Thyroid gland (tissue), 4 donors: ENCODE results near the gene KDM4B. TPM values are rescaled to one million over a fixed set of nuclear protein-coding genes. Genes with fewer than 3 reads are reported as not detected.
A peak's percentile ranks its signal among the peaks of the same experiment; 100 is the strongest.

ENCODE experiments used
- DNase-seq, 2 donors: peaks; one replicate each; pipeline ENCODE4 v3.0.0-alpha.2; 2019
- H3K27ac ChIP-seq, 3 donors: fragments of 200-600 bp; sonication (generic); 1 replicate in 2 of 3; 2 replicates in 1 of 3; pipeline ENCODE4 v1.5.1; 2016 to 2019; ENCODE audit warnings: mild to moderate bottlenecking in 1 of 3, moderate library complexity in 1 of 3
- H3K27me3 ChIP-seq: fragments of 200-600 bp; sonication (generic); one replicate; pipeline ENCODE4 v1.5.1; 2019
- H3K36me3 ChIP-seq, 2 donors: fragments of 200-600 bp; sonication (generic); one replicate each; pipeline ENCODE4 v1.5.1; 2016 to 2019
- H3K4me1 ChIP-seq, 2 donors: fragments of 200-600 bp; sonication (generic); one replicate each; pipeline ENCODE4 v1.5.1; 2017 to 2019
- H3K4me3 ChIP-seq, 3 donors: fragments of 200-600 bp; sonication (generic); replicated peaks in 1 of 3; 1 replicate in 2 of 3; 2 replicates in 1 of 3; pipeline ENCODE4 v1.5.1; 2016; ENCODE audit warnings: mild to moderate bottlenecking in 1 of 3
- H3K9me3 ChIP-seq: fragments of 200-600 bp; sonication (generic); one replicate; pipeline ENCODE4 v1.5.1; 2017
- CTCF ChIP-seq, 6 experiments: fragments of 200-600 bp in 3 of 6; fragments of 450-650 bp in 3 of 6; sonication (generic) in 3 of 6; IDR thresholded peaks; one replicate each; pipeline ENCODE4 v1.5.1; 2016 to 2019; ENCODE audit warnings: antibody characterized with exemption in 6 of 6, mild to moderate bottlenecking in 2 of 6, inconsistent platforms in 1 of 6, moderate library complexity in 1 of 6
- POLR2A ChIP-seq, 2 donors: fragments of 450-650 bp; IDR thresholded peaks; one replicate each; pipeline ENCODE4 v1.6.1; 2017; ENCODE audit warnings: antibody characterized with exemption in 2 of 2, mild to moderate bottlenecking in 2 of 2, moderate library complexity in 1 of 2
- WGBS, 2 donors: methylation state at CpG; one replicate each; pipeline ENCODE4 v1.1.5; 2017; 5-methylcytosine and 5-hydroxymethylcytosine counted together
- intact Hi-C: fragments of 100-400 bp; cut with DNase I; formaldehyde crosslinking; loops from one replicate; pipeline ENCODE4 v1.15.1; 2023
- total RNA-seq, 4 donors: library from RNA; depleted of rRNA; stranded (reverse); fragments of >200 nt; gene quantifications; one replicate each; pipeline ENCODE4 v1.2.3, GENCODE V29; 2016

The KDM4B gene
- total RNA-seq, 4 donors from 2014 or later = 44.3 to 87.2 (median 75.8) TPM

GRCh38 chr19:5041913-5042187 is 72.9 kb downstream of the KDM4B start:
- TF ChIP-seq CTCF (IDR thresholded peaks at IDR 0.05) (no peak), POLR2A (IDR thresholded peaks at IDR 0.05) (no peak)
- H3K36me3 ChIP-seq = peaks cover 17 to 32% of the 10 kb centered on the region in 2 donors
- no peak for DNase-seq
- intact Hi-C loops = no loop called here
- no peak overlapping the region for H3K27ac ChIP-seq
- H3K9me3 ChIP-seq = no peaks in the 10 kb centered on the region
- no peaks in the 10 kb centered on the region for H3K27me3 ChIP-seq
- WGBS, 2 donors = 89 to 96% methylated on average over 9 of the region's 11 CpGs
- H3K4me1 ChIP-seq = peaks cover 20 to 33% of the 10 kb centered on the region in 2 donors
- H3K4me3 ChIP-seq = no peak overlapping the region

GRCh38 chr19:5042556-5042955 is 73.6 kb downstream of the KDM4B start:
- TF ChIP-seq CTCF (IDR thresholded peaks at IDR 0.05) = no peak
- no peak for TF ChIP-seq POLR2A (IDR thresholded peaks at IDR 0.05)
- no peaks in the 10 kb centered on the region for H3K27me3 ChIP-seq
- no peak overlapping the region for H3K27ac ChIP-seq
- WGBS, 2 donors = 70 to 80% methylated on average over 18 of the region's 18 CpGs
- peaks cover 13 to 32% of the 10 kb centered on the region in 2 donors for H3K4me1 ChIP-seq
- H3K9me3 ChIP-seq = no peaks in the 10 kb centered on the region
- H3K36me3 ChIP-seq = peaks cover 22 to 39% of the 10 kb centered on the region in 2 donors
- intact Hi-C loops = no loop called here
- no peak overlapping the region for H3K4me3 ChIP-seq
- no peak for DNase-seq

- Histone ChIP-seq H3K9me3 (no peaks in the 10 kb centered on the region), H3K27ac (no peak overlapping the region), H3K4me3 (no peak overlapping the region), H3K36me3 (peaks cover 25 to 43% of the 10 kb centered on the region in 2 donors), H3K27me3 (no peaks in the 10 kb centered on the region), H3K4me1 (peaks cover 8 to 33% of the 10 kb centered on the region in 2 donors)
- WGBS, 2 donors = 94 to 96% methylated on average over 16 of the region's 16 CpGs
- intact Hi-C loops = loop anchor here (5.0 kb wide), 1 partner anchor 532 kb away; no protein-coding TSS in a partner anchor
- no peak for DNase-seq
- TF ChIP-seq CTCF (IDR thresholded peaks at IDR 0.05) (no peak), POLR2A (IDR thresholded peaks at IDR 0.05) (no peak)
Observed at GRCh38 chr19:5045029-5045428, 76.1 kb downstream of the KDM4B start.

GRCh38 chr19:5045956-5046338 is 77.0 kb downstream of the KDM4B start:
- Histone ChIP-seq H3K9me3 (no peaks in the 10 kb centered on the region), H3K27me3 (no peaks in the 10 kb centered on the region)

More at GRCh38 chr19:5045956-5046338, 77.0 kb downstream of the KDM4B start:
- no peak overlapping the region for H3K4me3 ChIP-seq
- TF ChIP-seq CTCF (IDR thresholded peaks at IDR 0.05) (no peak), POLR2A (IDR thresholded peaks at IDR 0.05) (no peak)
- DNase-seq = no peak
- H3K4me1 ChIP-seq = peaks cover 8 to 33% of the 10 kb centered on the region in 2 donors
- peak overlapping the region in 2 of 3 donors; percentile 18 to 38 for H3K27ac ChIP-seq
- H3K36me3 ChIP-seq = peaks cover 16 to 34% of the 10 kb centered on the region in 2 donors
- intact Hi-C loops = loop anchor here (5.0 kb wide), 1 partner anchor 531 kb away; no protein-coding TSS in a partner anchor
- whole genome bisulfite sequencing, 2 donors = 56 to 63% methylated on average over 7 to 8 of the region's 8 CpGs
